Activated CD4-positive, alpha-beta T cell treated with anti-CD3 and anti-CD28 coated beads, Interleukin-2, amount 10 ng/mL, durations not matched to agents 24 days and 14 days (primary cell): ENCODE data around the gene UQCRFS1. TPM values are rescaled to one million over a fixed set of nuclear protein-coding genes. Genes with fewer than 3 reads are reported as not detected.

Source experiments
- DNase-seq: peaks from one replicate; pipeline ENCODE4 v3.0.0; 2022
- H3K27ac Mint-ChIP-seq: one replicate; pipeline ENCODE4 v1.8.0; 2022; ENCODE audit warnings: mild to moderate bottlenecking, mixed read lengths
- H3K27me3 Mint-ChIP-seq: one replicate; pipeline ENCODE4 v1.8.0; 2022; ENCODE audit warnings: mixed read lengths
- H3K36me3 Mint-ChIP-seq: one replicate; pipeline ENCODE4 v1.8.0; 2022; ENCODE audit warnings: low read depth, mild to moderate bottlenecking, mixed read lengths
- H3K4me1 Mint-ChIP-seq: one replicate; pipeline ENCODE4 v1.8.0; 2021; ENCODE audit warnings: mixed read lengths
- H3K4me3 Mint-ChIP-seq: one replicate; pipeline ENCODE4 v1.8.0; 2022; ENCODE audit warnings: mild to moderate bottlenecking, moderate library complexity, mixed read lengths
- H3K9me3 Mint-ChIP-seq: one replicate; pipeline ENCODE4 v1.8.0; 2021; ENCODE audit warnings: mixed read lengths
- intact Hi-C: fragments of 100-400 bp; cut with micrococcal nuclease; formaldehyde crosslinking; loops from one replicate; pipeline ENCODE4 v1.15.1; 2023
- total RNA-seq: library from RNA; stranded (reverse); gene quantifications from 2 replicates; pipeline ENCODE4 v1.2.3, GENCODE V29; 2022

The UQCRFS1 gene
- total RNA-seq, 1 donor from 2014 or later: 44.5 TPM

DNA sequence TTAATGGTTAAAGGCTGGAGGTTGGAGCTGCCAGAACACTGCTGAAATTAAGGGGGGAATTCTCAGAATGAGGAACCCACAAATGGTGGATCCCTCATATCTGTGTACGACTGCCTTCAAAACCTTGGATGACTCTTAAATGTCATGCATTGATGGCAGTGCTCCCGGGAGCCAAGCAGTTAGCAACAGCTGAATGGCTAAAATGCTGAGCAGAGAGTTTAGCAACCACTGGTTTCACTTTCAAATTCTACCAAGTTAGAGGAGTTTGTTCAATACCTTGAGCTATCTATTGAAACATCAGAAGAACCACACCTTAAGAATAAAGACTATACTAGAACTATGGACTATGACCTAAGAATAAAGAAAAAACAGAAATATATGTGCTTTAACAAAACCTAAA lies 41.4 kb downstream of the UQCRFS1 start:
- no peak for DNase-seq
- Mint-ChIP-seq H3K9me3 (peaks cover 18% of the 10 kb centered on the region), H3K4me3 (no peak overlapping the region), H3K36me3 (no peaks in the 10 kb centered on the region), H3K27ac (no peak overlapping the region), H3K27me3 (no peaks in the 10 kb centered on the region), H3K4me1 (peaks cover 2% of the 10 kb centered on the region)
- intact Hi-C loops: no loop called here

DNA sequence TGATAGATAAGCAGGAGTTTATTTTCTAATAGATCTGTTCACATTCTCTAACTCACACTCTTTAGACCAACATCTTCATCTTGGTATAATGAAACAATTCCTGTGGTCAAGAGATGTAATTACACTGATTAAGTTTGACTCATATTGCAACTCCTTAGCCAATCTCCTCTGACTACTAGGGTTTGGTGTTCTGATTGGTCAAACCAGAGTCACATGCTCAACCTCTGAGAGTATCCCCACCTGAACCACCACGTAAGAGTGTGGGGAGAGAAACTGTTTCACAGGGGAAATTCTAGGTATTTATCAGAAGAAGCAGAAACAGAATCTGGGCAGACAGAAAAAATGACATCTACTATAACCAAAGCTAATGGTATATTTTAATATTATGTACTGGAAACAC lies 42.4 kb downstream of the UQCRFS1 start:
- Mint-ChIP-seq H3K36me3 (no peaks in the 10 kb centered on the region), H3K27ac (no peak overlapping the region), H3K4me3 (no peak overlapping the region), H3K4me1 (peaks cover 2% of the 10 kb centered on the region), H3K9me3 (peaks cover 11% of the 10 kb centered on the region), H3K27me3 (no peaks in the 10 kb centered on the region)
- no peak for DNase-seq
- intact Hi-C loops: no loop called here

DNA sequence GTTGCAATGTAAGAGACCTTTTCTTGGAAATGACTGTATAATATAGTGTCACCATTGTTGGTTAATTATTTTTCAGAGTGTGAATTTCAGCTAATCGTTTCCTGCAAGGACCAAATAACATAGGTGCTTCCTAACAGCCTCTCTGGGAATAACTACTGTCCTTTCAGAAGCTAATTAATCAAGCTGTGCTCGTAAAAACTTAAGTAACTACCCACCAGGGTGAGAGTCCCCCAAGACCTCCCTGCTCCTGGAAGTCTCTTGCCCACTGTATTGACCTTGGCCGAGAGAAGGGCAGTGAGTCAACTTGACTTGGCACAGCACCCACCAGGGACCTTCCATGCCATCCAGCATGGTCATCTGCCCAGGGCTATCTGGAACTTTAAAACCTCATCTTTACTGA lies 50.3 kb downstream of the UQCRFS1 start:
- H3K36me3 Mint-ChIP-seq: no peaks in the 10 kb centered on the region

DNA sequence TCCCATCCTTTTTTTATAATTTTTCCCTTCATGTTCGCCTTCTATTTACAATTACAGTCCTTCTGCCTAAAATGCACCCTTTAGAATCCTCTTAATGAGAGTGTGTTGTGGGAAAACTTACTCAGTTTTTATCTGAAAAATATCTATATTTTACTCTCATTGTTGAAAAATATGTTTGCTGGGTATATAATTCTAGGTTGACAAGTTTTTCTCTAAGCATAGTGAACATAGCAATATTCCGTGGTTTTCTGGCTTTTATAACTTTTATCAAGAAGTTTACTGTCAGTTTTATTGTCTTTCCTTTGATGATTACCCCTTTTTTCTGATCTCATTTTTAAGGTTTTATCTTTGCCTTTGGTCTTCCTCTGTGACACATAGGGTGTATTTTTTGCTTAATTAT lies 57.3 kb downstream of the UQCRFS1 start:
- no peak for DNase-seq
- Mint-ChIP-seq H3K36me3 (no peaks in the 10 kb centered on the region), H3K27ac (no peak overlapping the region), H3K4me1 (no peaks in the 10 kb centered on the region), H3K9me3 (peaks cover 12% of the 10 kb centered on the region), H3K27me3 (no peaks in the 10 kb centered on the region), H3K4me3 (no peak overlapping the region)
- intact Hi-C loops: no loop called here

More for the DNA sequence above, 50.3 kb downstream of the UQCRFS1 start:
- Mint-ChIP-seq H3K9me3 (no peaks in the 10 kb centered on the region), H3K4me1 (no peaks in the 10 kb centered on the region), H3K27ac (no peak overlapping the region), H3K4me3 (no peak overlapping the region), H3K27me3 (no peaks in the 10 kb centered on the region)
- DNase-seq: no peak
- intact Hi-C loops: no loop called here
